GM18499 (cell line): ENCODE measurements around the gene CYP2C9.
"Not testable (repeated sequence)": the region's sequence is repeated elsewhere in the genome, so short reads cannot be mapped to it uniquely, and the experiment has no call there.

ENCODE experiments used
- ATAC-seq: cut with Tn5 transposase; IDR thresholded peaks from one replicate; pipeline ENCODE4 v1.9.1; 2021; ENCODE audit warnings: moderate number of reproducible peaks; ENCODE audit not compliant: insufficient read depth, unreplicated experiment

Gene CYP2C9

DNA sequence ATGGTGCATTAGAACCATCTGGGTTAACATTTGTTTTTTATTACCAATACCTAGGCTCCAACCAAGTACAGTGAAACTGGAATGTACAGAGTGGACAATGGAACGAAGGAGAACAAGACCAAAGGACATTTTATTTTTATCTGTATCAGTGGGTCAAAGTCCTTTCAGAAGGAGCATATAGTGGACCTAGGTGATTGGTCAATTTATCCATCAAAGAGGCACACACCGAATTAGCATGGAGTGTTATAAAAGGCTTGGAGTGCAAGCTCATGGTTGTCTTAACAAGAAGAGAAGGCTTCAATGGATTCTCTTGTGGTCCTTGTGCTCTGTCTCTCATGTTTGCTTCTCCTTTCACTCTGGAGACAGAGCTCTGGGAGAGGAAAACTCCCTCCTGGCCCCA, at the start of gene CYP2C9:
TSS of gene CYP2C9 (plus strand) at position 276 of the 400 bp plus-strand sequence. CDS start at position 301, 25 bp downstream.
- ATAC-seq, result no peak

DNA sequence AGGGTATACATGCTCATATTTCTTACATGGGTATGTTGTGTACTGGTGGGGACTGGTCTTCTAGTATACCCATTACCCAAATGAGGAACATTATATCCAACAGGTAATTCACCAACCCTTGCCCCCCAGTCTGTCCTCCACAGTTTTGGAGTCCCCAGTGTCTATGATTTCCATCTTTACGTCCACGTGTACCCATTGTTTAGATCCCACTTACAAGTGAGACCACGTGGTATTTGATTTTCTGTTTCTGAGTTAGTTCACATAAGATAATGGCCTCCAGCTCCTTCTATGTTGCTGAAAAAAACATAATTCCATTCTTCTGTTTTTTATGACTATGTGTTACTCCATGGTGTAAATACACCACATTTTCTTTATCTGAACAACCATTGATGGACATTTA, 49.3 kb upstream of the CYP2C9 start:
- ATAC-seq, result no peak

DNA sequence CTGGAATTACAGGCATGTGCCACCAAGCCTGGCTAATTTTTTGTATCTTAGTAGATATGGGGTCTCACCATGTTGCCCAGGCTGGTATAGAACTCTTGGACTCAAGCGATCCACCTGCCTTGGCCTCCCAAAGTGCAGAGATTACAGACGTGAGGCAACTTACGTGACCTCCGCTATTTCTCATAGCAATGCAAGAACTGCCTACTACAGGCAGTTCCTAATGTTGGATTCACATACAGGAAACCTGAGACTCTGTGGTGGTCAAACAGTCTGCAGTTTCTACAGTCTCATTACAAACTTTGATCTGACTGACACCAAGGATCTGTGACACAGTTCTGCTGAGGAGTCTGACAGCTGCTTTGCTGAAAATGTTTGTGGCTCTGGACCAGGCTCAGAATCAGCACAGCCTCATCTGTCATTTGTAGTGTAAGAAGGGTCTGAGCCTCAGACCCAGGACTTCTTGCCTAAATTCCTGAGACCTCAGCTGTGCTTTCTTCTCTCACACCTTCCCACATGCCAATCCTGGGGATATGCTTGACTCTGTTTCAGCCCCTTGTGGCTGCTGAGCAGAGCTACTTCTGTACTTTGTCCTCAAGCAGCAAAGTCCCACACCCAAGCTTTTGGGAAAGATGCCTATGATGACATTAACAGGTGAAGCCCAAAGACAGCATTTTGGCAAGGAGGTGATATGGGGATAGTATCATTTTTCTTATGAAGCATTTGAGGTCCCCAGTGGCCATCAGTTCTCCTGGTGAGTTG, 48.0 kb upstream of the CYP2C9 start:
- ATAC-seq, result no peak

DNA sequence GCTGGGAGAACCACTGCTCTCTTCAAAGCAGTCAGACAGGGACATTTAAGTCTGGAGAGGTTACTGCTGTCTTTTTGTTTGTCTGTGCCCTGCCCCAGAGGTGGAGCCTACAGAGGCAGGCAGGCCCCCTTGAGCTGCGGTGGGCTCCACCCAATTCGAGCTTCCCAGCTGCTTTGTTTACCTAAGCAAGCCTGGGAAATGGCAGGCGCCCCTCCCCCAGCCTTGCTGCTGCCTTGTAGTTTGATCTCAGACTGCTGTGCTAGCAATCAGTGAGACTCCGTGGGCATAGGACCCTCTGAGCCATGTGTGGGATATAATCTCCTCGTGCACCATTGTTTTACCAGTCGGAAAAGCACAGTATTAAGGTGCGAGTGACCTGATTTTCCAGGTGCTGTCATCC, 40.0 kb upstream of the CYP2C9 start:
- ATAC-seq, result not testable (repeated sequence)

DNA sequence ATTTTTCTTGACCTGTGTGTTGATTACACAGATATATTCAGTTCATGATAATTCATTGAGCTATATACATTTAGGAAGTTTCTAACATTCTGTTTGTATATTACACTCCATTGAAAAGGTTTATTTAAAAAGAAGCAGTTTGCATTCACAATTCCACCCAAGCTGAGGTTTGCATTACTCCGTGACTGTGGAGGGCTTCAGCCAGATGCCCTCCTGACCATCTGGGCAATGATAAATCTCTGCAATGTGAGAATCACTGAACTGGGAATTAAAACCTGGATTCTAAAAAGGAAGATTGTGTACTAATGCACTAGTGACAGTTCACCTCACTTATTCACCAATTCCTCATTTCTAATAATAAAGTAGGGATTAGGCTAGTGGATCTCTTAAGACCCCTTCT, 36.4 kb upstream of the CYP2C9 start:
- no peak for ATAC-seq

DNA sequence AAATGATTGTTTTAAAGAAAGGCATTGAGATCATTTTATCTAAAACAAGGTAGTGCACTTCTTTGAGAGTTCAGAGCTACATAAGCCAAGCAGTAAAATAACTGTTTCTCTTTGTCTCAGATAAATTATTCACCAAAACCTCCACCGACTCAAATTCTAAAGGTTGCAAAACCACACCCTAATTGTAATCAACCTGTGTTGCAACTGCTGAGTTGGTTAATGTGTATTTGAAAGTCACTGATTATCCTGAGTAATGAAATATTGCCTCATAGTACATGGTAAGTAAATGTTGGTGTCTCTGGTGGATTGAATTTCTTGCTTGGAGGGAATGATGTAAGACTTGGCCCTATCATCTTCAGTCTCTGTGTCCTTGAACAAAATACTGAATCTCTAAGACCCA, 35.9 kb upstream of the CYP2C9 start:
- no peak for ATAC-seq

DNA sequence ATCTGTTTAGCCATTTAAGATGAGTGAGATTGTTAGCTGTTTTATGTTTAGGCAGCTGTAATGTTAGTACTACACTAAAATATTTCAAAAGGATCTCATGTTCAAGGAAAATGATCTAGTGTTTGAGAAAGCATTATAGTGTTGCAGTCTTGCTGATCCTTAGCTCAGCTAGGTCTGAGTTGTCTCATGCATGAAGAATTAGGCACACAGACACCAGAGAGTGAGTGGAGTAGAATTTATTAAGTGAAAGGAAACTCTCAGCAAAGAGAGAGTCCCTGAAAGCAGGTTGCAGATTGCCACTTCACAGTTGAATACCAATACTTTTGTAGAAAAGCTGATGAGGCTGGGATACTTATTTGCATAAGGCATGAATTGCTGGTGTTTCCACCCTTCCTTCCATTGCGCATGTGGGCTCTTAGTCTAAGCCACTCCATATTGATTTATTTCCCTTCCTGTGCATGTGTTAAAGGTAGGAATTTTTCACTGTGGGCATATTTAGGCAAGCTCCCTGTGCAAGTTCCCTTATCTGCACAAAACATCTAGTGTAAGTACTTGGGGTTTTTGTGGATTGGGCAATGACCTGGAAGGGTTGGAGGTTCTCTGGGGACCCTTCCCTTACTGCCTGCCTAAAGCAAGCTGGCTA, 33.8 kb upstream of the CYP2C9 start:
- not testable (repeated sequence) for ATAC-seq

DNA sequence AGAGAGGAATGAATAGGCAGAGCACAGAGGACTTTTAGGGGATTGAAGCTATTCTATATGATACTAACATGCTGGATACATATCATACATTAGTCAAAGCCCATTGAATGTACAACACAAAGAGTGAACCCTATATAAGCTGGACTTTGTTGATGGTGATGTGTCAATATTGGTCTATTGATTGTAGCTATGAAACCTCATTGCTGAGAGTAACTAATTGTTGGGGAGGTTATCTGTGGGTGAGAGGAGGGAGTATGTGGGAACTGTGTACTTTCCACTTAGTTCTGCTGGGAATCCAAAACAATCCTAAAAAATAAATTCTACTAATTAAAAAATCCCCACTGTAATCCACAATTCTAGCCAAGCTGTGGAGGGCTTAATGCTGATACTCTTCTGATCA, 22.0 kb upstream of the CYP2C9 start:
- ATAC-seq, result no peak

DNA sequence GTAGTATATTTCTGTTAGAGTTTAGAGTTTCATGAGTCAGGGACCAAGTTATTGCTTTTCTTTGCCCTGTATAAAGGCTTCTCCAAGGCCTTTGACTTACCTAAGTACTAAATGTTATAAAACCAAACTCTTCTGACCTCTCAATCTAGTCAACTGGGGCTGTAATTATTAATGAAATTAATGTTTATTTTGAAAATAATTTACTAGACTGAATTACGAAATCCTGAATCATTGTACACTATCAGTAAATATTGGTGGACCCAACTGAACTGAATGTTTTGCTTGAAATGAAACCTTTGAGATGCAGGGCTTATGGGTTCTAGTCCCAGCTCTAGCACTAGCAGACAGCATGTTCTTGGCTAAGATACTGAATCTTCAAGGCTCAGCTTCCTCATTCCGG, 1.7 kb upstream of the CYP2C9 start:
- no peak for ATAC-seq

DNA sequence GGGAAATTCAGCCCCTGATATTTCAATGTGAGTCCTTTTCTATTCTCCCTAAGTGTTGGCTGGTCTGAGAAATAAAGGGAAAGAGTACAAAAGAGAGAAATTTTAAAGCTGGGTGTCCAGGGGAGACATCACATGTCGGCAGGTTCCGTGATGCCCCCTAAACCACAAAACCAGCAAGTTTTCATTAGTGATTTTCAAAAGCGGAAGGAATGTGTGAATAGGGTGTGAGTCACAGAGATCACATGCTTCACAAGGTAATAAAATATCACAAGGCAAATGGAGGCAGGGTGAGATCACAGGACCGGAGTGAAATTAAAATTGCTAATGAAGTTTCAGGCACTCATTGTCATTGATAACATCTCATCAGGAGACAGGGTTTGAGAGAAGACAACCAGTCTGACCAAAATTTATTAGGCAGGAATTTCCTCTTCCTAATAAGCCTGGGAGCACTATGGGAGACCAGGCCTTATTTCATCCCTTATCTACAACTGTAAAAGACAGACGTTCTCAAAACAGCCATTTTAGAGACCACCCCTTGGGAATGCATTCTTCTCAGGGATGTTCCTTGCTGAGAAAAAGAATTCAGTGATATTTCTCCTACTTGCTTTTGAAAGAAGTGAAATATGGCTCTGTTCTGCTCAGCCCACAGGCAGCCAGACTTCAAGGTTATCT, 5.1 kb downstream of the CYP2C9 start:
- not testable (repeated sequence) for ATAC-seq

DNA sequence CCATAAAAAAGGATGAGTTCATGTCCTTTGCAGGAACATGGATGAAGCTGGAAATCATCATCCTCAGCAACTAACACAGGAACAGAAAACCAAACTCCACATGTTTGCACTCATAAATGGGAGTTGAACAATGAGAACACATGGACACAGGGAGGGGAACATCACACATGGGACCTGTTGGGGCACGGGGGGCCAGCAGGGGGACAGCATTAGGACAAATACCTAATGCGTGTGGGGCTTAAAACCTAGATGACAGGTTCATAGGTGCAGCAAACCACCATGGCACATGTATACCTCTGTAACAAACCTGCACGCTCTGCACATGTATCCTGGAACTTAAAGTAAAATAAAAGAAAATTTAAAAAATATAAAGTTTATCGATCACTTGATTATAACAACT, 7.7 kb downstream of the CYP2C9 start:
- ATAC-seq, result not testable (repeated sequence)

DNA sequence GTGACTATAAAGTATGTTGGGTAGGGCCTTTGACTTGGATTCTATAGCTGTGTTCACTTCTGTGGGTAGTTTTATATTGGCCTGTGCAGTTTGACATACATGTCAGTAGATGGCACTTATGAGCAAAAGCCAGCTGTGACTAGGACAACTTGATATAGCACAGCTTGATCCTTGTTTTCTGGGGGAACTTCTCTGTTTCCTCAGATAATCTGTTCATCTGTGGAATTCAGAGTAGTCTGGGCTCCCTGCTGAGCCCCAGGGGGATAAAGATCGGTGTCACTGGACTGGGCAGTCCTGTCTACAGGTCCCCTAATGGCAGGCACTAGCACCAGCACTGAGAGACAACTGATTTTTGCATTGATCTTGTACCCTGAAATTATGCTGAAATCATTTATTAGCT, 25.4 kb downstream of the CYP2C9 start:
- no peak for ATAC-seq

DNA sequence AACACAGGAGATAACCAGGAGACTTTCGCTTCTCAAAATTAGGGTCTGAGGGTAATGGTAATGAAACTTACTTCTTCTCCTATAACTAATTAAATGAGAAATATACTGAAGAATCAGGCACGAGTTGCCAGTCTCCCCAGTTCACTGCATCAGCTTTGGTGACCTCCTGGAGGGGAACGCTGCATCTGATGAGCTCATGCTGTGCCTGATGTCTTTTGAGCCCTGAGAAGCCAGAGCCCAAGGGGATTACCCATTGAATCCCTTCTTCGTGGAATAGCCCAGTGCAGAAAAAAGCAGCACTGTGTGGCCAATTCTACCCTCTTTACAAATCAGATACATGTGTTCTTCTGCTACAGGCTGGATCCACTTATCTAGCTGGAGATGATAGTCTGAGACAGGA, 45.1 kb downstream of the CYP2C9 start:
- no peak for ATAC-seq

DNA sequence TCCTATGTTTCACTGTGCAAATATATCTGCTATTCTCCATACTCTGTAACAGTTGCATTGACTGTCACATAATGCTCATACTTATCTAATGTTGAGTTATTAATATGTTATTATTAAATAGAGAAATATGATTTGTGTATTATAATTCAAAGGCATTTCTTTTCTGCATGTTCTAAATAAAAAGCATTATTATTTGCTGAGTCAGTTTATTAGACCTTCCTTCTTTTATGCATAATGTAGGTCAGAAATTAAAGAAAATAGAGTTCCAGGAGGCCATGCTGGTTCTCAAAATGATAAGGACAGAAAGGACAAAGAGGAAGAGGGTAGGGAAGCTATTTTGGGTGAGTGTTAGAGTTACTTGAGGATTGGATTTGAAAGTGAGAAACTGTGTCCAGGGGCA, 50.7 kb downstream of the CYP2C9 start:
- ATAC-seq, result no peak

DNA sequence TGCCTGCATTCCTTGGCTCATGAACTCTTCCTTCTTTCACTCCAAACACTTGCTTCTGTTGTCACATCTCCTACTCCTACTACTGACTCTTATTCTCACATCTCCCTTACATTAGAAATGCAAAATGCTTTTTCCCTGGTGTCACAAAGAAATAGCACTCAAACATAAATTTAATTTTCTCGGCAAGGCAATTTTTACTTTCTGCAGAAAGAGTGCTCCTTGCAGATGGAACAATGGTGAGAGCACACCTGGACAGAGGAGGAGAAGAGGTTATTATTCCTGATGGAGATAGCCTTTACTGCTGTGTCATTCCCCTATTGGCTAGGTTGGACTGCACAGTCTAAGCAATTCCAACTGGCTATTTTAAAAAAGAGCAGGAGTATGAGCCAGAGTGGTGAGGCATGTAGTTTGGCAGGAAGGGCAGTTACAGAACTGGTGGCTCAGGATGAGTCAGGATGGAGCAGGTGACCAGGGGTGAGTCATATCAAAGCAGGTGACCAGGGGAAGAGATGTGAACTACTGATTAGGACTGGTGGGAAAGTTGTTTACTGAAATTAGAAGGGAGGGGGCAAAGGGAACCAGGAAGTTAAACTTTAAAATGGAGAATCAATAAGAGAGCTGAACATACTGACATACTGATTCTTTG, 52.9 kb downstream of the CYP2C9 start:
- ATAC-seq, result no peak

DNA sequence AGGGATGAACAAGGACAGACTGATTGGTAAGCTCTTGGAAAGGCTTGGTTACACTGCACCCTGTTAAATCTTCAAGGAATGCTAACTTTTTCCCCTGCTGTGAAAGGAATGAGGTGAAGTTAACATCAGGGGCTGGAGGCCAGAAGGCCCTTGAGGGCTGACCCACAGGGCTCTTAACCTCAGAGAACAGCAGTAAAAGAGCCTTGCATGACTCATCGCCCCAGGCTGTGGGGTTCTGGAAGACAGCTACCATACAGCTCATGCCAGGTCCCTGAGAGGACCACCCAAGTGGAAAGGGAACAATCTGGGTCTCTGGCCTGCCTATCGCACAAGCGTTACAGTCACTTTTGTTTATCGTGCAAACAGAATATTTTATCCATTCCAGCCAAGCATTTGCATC, 54.4 kb downstream of the CYP2C9 start:
- no peak for ATAC-seq

DNA sequence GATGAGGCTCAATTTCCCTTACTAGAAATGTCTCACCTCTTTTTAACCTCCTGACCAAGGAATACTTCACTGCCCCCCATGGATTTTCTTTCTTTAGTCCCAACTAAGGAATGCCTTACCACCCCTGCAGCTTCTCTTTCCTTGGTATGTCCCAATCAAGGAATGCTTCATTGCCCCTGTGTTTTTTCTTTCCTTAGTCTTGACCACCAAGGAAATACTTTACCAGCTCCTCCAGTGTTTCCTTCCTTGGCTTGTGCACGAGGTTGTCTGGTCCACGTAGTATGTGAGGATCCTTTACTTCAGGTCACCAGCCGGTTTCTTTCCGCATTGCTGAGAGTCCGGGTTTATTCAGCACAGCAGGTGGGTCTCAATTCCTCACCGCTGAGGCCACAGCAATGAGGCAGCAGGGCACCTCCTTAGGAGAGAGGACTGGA, 59.3 kb downstream of the CYP2C9 start:
- ATAC-seq, result no peak

DNA sequence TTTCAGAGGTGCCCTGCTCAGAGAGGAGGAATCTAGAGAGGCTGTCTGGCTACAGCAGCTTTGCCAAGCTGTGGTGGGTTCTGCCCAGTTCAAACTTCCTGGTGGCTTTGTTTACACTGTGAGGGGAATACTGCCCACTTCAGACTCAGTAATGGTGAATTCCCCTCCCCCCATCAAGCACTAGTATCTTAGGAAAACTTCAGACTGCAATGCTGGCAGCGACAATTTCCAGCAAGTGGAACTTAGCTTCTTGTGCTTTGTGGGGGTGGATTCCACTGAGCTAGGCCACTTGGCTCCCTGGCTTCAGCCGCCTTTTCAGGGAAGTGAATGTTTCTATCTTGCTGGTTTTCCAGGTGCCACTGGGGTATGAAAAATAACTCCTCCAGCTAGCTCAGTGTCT, 88.0 kb downstream of the CYP2C9 start:
- ATAC-seq, result no peak

DNA sequence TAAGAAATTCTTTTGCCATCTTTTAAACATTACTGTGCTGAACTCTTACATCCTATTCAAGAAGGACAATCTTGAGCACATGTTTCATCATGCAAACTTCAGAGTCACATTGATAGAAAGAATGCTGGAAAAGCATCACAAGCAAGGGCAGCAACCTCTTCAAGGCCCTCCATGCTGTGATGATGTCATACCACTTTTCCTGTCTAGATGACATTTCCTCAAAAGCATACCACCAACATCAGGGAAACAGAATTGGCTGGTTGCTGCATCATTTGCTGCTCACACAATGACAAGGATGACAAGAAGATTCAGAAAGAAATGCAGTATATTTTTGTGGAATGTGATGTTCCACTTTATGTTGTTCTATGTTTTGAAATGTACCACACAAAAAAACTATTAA, 93.2 kb downstream of the CYP2C9 start:
- no peak for ATAC-seq

DNA sequence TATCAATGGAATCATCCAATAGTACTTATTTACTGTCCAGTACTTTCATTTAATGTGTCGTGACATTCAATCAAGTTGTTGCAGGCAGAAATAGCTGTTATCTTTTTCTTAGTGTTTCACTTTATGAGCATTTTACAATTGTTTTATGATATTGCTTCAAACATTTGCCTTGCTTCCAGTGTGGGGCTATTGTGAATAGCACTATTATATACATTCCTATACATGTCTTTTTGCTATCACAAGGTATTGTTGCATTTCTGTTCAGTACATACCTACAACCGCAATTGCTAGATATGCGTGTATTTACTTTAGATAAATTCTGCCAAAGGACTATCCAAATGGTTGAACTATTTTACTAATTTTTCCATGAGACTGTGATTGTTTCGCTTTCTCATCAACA, 95.9 kb downstream of the CYP2C9 start:
- ATAC-seq, result no peak
